SK-N-SH (cell line): ENCODE measurements around the gene MAPRE3. TPM values are rescaled to one million over a fixed set of nuclear protein-coding genes. Genes with fewer than 3 reads are reported as not detected.

Source experiments
- CTCF ChIA-PET: fragments of 300-600, 350-600 bp; formaldehyde crosslinking; extraction: SDS; loops from one replicate; lab custom pipeline; 2021; lab: Yijun Ruan, JAX
- POLR2A ChIA-PET: fragments of 350-600 bp; sonication (Branson Sonifier 250); formaldehyde crosslinking; extraction: SDS; loops from one replicate; lab custom pipeline; 2020; ENCODE audit warnings: antibody characterized with exemption, inconsistent platforms; lab: Yijun Ruan, JAX
- DNase-seq: peaks from one replicate; pipeline ENCODE4 v3.0.0; 2012
- H2AFZ ChIP-seq: fragments of 200-600 bp; sonication (generic); 2 replicates; pipeline ENCODE4 v1.8.1; 2016; ENCODE audit warnings: antibody characterized with exemption, mild to moderate bottlenecking, low read depth
- H3F3A ChIP-seq: fragments of 200-600 bp; sonication (generic); replicated peaks from 2 replicates; pipeline ENCODE3; 2016; ENCODE audit warnings: antibody characterized with exemption, mild to moderate bottlenecking; ENCODE audit not compliant: insufficient read depth
- H3K27ac ChIP-seq, 2 experiments: fragments of 200-500 bp in 1 of 2; fragments of 200-600 bp in 1 of 2; sonication (Bioruptor generic) in 1 of 2; sonication (generic), shearing (Covaris generic) in 1 of 2; 2 replicates each; pipeline versions ENCODE4 v1.5.1 to v1.6.1; 2014 to 2016; ENCODE audit warnings: low read depth in 2 of 2, inconsistent platforms in 1 of 2, low read length in 1 of 2, mild to moderate bottlenecking in 1 of 2, mixed read lengths in 1 of 2
- H3K27me3 ChIP-seq: fragments of 200-600 bp; sonication (generic), shearing (Covaris generic); 2 replicates; pipeline ENCODE4 v1.6.1; 2016; ENCODE audit warnings: mixed run types; ENCODE audit not compliant: insufficient read depth
- H3K36me3 ChIP-seq, 2 experiments: fragments of 200-500 bp in 1 of 2; fragments of 200-600 bp in 1 of 2; sonication (Bioruptor generic) in 1 of 2; sonication (generic) in 1 of 2; replicated peaks in 1 of 2; 2 replicates each; pipeline versions ENCODE3 to v1.5.1; 2014 to 2016; ENCODE audit warnings: low read length in 1 of 2, mild to moderate bottlenecking in 1 of 2; ENCODE audit not compliant: insufficient read depth in 2 of 2, control insufficient read depth in 1 of 2
- H3K4me1 ChIP-seq, 2 experiments: fragments of 200-500 bp in 1 of 2; fragments of 200-600 bp in 1 of 2; sonication (Bioruptor generic) in 1 of 2; sonication (generic), shearing (Covaris generic) in 1 of 2; 2 replicates each; pipeline versions ENCODE4 v1.5.1 to v1.6.1; 2014 to 2016; ENCODE audit warnings: low read depth in 1 of 2, low read length in 1 of 2, mixed run types in 1 of 2; ENCODE audit not compliant: insufficient read depth in 2 of 2, control insufficient read depth in 1 of 2
- H3K4me2 ChIP-seq: fragments of 200-600 bp; sonication (generic), shearing (Covaris generic); 2 replicates; pipeline ENCODE4 v1.6.1; 2017; ENCODE audit warnings: mixed run types
- H3K4me3 ChIP-seq, 2 experiments: fragments of 200-500 bp in 1 of 2; fragments of 200-600 bp in 1 of 2; sonication (Bioruptor generic) in 1 of 2; sonication (generic), shearing (Covaris generic) in 1 of 2; 2 replicates each; pipeline versions ENCODE4 v1.5.1 to v1.8.1; 2014 to 2016; ENCODE audit warnings: low read depth in 2 of 2, inconsistent platforms in 1 of 2, low read length in 1 of 2, mild to moderate bottlenecking in 1 of 2, mixed read lengths in 1 of 2, moderate library complexity in 1 of 2
- H3K79me2 ChIP-seq: fragments of 200-600 bp; sonication (generic); 2 replicates; pipeline ENCODE4 v1.8.1; 2017; ENCODE audit warnings: mild to moderate bottlenecking; ENCODE audit not compliant: insufficient read depth
- H3K9ac ChIP-seq: fragments of 200-600 bp; sonication (generic); 2 replicates; pipeline ENCODE4 v1.6.1; 2017; ENCODE audit warnings: mixed run types
- H3K9me2 ChIP-seq: fragments of 200-600 bp; sonication (generic); 2 replicates; pipeline ENCODE4 v1.6.1; 2017; ENCODE audit warnings: mixed run types
- H3K9me3 ChIP-seq: fragments of 200-600 bp; sonication (generic); 2 replicates; pipeline ENCODE4 v1.6.1; 2017; ENCODE audit warnings: mixed run types, mild to moderate bottlenecking, moderate library complexity
- H4K20me1 ChIP-seq: fragments of 200-600 bp; sonication (generic); 2 replicates; pipeline ENCODE4 v1.6.1; 2017; ENCODE audit warnings: mild to moderate bottlenecking, mixed run types; ENCODE audit not compliant: insufficient read depth
- CHD2 ChIP-seq: fragments of 150-350 bp; IDR thresholded peaks from 2 replicates; pipeline ENCODE4 v1.6.1; 2018; ENCODE audit warnings: low read length; ENCODE audit not compliant: partially characterized antibody
- CTCF ChIP-seq: fragments of 200-600 bp; sonication (generic); IDR thresholded peaks from 2 replicates; pipeline ENCODE4 v1.6.1; 2017; ENCODE audit warnings: antibody characterized with exemption, mild to moderate bottlenecking, moderate library complexity
- EZH2phosphoT487 ChIP-seq: fragments of 200-600 bp; sonication (generic); IDR thresholded peaks from 2 replicates; pipeline ENCODE4 v1.6.1; 2017; ENCODE audit warnings: low read depth, mixed run types, mild to moderate bottlenecking, antibody characterized with exemption, moderate library complexity, borderline replicate concordance
- FOXM1 ChIP-seq: IDR thresholded peaks from 2 replicates; pipeline ENCODE4 v1.4.0; 2012; ENCODE audit warnings: low read depth, mild to moderate bottlenecking
- GATA2 ChIP-seq: sonication (generic); formaldehyde crosslinking; IDR thresholded peaks from 2 replicates; pipeline ENCODE4 v1.5.0; 2020; ENCODE audit warnings: mild to moderate bottlenecking, missing genetic modification reagents
- IRF3 ChIP-seq: fragments of 150-350 bp; IDR thresholded peaks from 2 replicates; pipeline ENCODE4 v1.6.1; 2016; ENCODE audit warnings: mild to moderate bottlenecking, low read depth, low read length
- PBX3 ChIP-seq: IDR thresholded peaks from 2 replicates; pipeline ENCODE4; 2012
- POLR2AphosphoS5 ChIP-seq: IDR thresholded peaks from 2 replicates; pipeline ENCODE4 v1.6.1; 2012; ENCODE audit warnings: low read depth, low read length
- RAD21 ChIP-seq: IDR thresholded peaks from 2 replicates; pipeline ENCODE4 v1.6.1; 2012; ENCODE audit warnings: mild to moderate bottlenecking, low read length
- REST ChIP-seq: IDR thresholded peaks from 2 replicates; pipeline ENCODE4 v1.6.1; 2012; ENCODE audit warnings: mild to moderate bottlenecking, low read depth, low read length, moderate library complexity
- RXRA ChIP-seq: IDR thresholded peaks from 2 replicates; pipeline ENCODE4 v1.4.0; 2012; ENCODE audit warnings: low read depth, mild to moderate bottlenecking, borderline replicate concordance
- SIN3A ChIP-seq: IDR thresholded peaks from 2 replicates; pipeline ENCODE4 v1.6.1; 2012; ENCODE audit warnings: low read depth, mild to moderate bottlenecking, low read length, moderate library complexity, borderline replicate concordance
- TAF1 ChIP-seq: IDR thresholded peaks from 2 replicates; pipeline ENCODE4 v1.6.1; 2012; ENCODE audit warnings: low read depth, mild to moderate bottlenecking, low read length, moderate library complexity, borderline replicate concordance
- TCF12 ChIP-seq: IDR thresholded peaks from 2 replicates; pipeline ENCODE4 v1.4.0; 2012
- TEAD4 ChIP-seq: IDR thresholded peaks from 2 replicates; pipeline ENCODE4 v1.4.0; 2012; ENCODE audit warnings: mild to moderate bottlenecking, borderline replicate concordance; ENCODE audit not compliant: insufficient read depth
- YY1 ChIP-seq: IDR thresholded peaks from 2 replicates; pipeline ENCODE4 v1.4.0; 2012; ENCODE audit warnings: low read depth, mild to moderate bottlenecking
- ZBTB33 ChIP-seq: IDR thresholded peaks from 2 replicates; pipeline ENCODE4 v1.4.0; 2012; ENCODE audit warnings: low read depth, borderline replicate concordance
- WGBS: methylation state at CpG from one replicate; pipeline ENCODE4 v1.1.6; 2017; ENCODE audit warnings: low lambda C conversion rate; 5-methylcytosine and 5-hydroxymethylcytosine counted together
- polyA plus RNA-seq, 3 experiments: library from polyadenylated mRNA; depleted of rRNA; stranded (reverse); fragments of >200 nt; gene quantifications; 2 replicates each; pipeline ENCODE4 v1.2.3, GENCODE V29; 2012

MAPRE3 gene
- polyA plus RNA-seq, 1 of the 3 experiments (the other 2 are of a cell fraction), result 24.4 TPM

- 67% methylated on average over 1 of the region's 1 CpG for WGBS
- no peaks in the 10 kb centered on the region for H3K9me3 ChIP-seq
- H3K9ac ChIP-seq, result no peak overlapping the region
- no peak for DNase-seq
- no peak overlapping the region for H3K4me2 ChIP-seq
- no peaks in the 10 kb centered on the region for H3F3A ChIP-seq
- H3K27ac ChIP-seq, result no peak overlapping the region
- H3K27me3 ChIP-seq, result no peaks in the 10 kb centered on the region
- no peak overlapping the region for H2AFZ ChIP-seq
- TF ChIP-seq POLR2AphosphoS5 (no peak), YY1 (no peak), EZH2phosphoT487 (no peak), GATA2 (CRISPR knock-in tag) (no peak)
- ChIA-PET POLR2A (interaction anchor here (0.6 kb wide), 1 partner anchor 365 kb away, joined by 3 read pairs; no protein-coding TSS in a partner anchor), CTCF (interaction anchor here (0.9 to 25.8 kb wide), 9 partner anchors 9 to 152 kb away, joined by 3 to 257 read pairs (median 3); no protein-coding TSS in a partner anchor)
- no peaks in the 10 kb centered on the region for H3K36me3 ChIP-seq
- H3K4me1 ChIP-seq, result no peaks in the 10 kb centered on the region
- no peaks in the 10 kb centered on the region for H3K79me2 ChIP-seq
- no peaks in the 10 kb centered on the region for H3K9me2 ChIP-seq
- H3K4me3 ChIP-seq, result no peak overlapping the region
- H4K20me1 ChIP-seq, result no peaks in the 10 kb centered on the region; the same call in 1 of the 2 replicates
These were observed 27.9 kb downstream of the MAPRE3 start for GRCh38 chr2:26998323-26998722.

GRCh38 chr2:27000228-27000627 lies 29.8 kb downstream of the MAPRE3 start:
- H4K20me1 ChIP-seq, result no peaks in the 10 kb centered on the region; the same call in 1 of the 2 replicates
- TF ChIP-seq TAF1 (no peak), GATA2 (CRISPR knock-in tag) (no peak), IRF3 (no peak), FOXM1 (no peak), PBX3 (no peak), RXRA (no peak), TCF12 (no peak), RAD21 (no peak), TEAD4 (no peak), CTCF (no peak), REST (no peak), ZBTB33 (no peak), CHD2 (no peak), SIN3A (no peak)
- POLR2A ChIA-PET, result no interaction called here
- H3K9ac ChIP-seq, result no peak overlapping the region
- H3K4me3 ChIP-seq, result no peak overlapping the region
- H3K4me2 ChIP-seq, result no peak overlapping the region
- 0 out of 4 replicates have a peak, but pooled peaks cover 0 to 7% of the 10 kb centered on the region in 2 experiments for H3K4me1 ChIP-seq
- DNase-seq, result no peak
- no peaks in the 10 kb centered on the region for H3K36me3 ChIP-seq
- no peak overlapping the region for H2AFZ ChIP-seq
- H3F3A ChIP-seq, result no peaks in the 10 kb centered on the region
- no peaks in the 10 kb centered on the region for H3K9me2 ChIP-seq
- 92% methylated on average over 4 of the region's 4 CpGs for WGBS
- CTCF ChIA-PET, result interaction anchor here (0.7 to 1.0 kb wide), 2 partner anchors 17 to 23 kb away, joined by 4 to 5 read pairs; no protein-coding TSS in a partner anchor
- H3K9me3 ChIP-seq, result no peaks in the 10 kb centered on the region
- no peaks in the 10 kb centered on the region for H3K79me2 ChIP-seq
- no peaks in the 10 kb centered on the region for H3K27me3 ChIP-seq
- H3K27ac ChIP-seq, result no peak overlapping the region
